Psoas muscle (tissue), 8 donors: Measurements from ENCODE around the gene XPOT. TPM values are rescaled to one million over a fixed set of nuclear protein-coding genes. Genes with fewer than 3 reads are reported as not detected.

Source experiments
- ATAC-seq, 4 donors: fragments of 200-7000 bp; cut with Tn5 transposase; one replicate each; pipeline ENCODE4 v1.9.1; 2020; ENCODE audit warnings: moderate library complexity in 3 of 4, mild to moderate bottlenecking in 2 of 4
- DNase-seq, 2 donors: peaks; one replicate each; pipeline ENCODE4 v3.0.0-alpha.2; 2020
- H3K27ac ChIP-seq: fragments of 200-600 bp; one replicate; pipeline ENCODE4 v1.8.0; 2022
- H3K27me3 ChIP-seq, 3 donors: fragments of 200-600 bp in 1 of 3; one replicate each; pipeline versions ENCODE4 v1.6.1 to v1.8.0; 2013 to 2022; ENCODE audit warnings: low read length in 2 of 3, mild to moderate bottlenecking in 2 of 3, moderate library complexity in 1 of 3; ENCODE audit not compliant: insufficient read depth in 3 of 3
- H3K36me3 ChIP-seq, 2 donors: fragments of 200-600 bp in 1 of 2; one replicate each; pipeline versions ENCODE4 v1.6.1 to v1.8.0; 2013 to 2022; ENCODE audit warnings: low read depth in 1 of 2, mild to moderate bottlenecking in 1 of 2, moderate library complexity in 1 of 2; ENCODE audit not compliant: insufficient read depth in 1 of 2
- H3K4me1 ChIP-seq: fragments of 200-600 bp; one replicate; pipeline ENCODE4 v1.8.0; 2022
- H3K4me3 ChIP-seq: fragments of 200-600 bp; one replicate; pipeline ENCODE4 v1.8.0; 2022; ENCODE audit warnings: mild to moderate bottlenecking
- H3K9me3 ChIP-seq: fragments of 200-600 bp; one replicate; pipeline ENCODE4 v1.8.0; 2022
- WGBS, 3 donors: extraction: QIAGEN DNeasy Blood & Tissue Kit; methylation state at CpG; one replicate each; pipeline versions ENCODE4 v1.1.6 to v1.1.7; 2013; 5-methylcytosine and 5-hydroxymethylcytosine counted together
- intact Hi-C, 2 donors: fragments of 100-400 bp; cut with DNase I; formaldehyde crosslinking; loops; one replicate each; pipeline versions ENCODE4 v1.11.0 to v1.14.2; 2022
- polyA plus RNA-seq, 3 donors: library from polyadenylated mRNA; stranded (reverse); fragments of 200-250 nt; gene quantifications; one replicate each; pipeline ENCODE4 v1.2.3, GENCODE V29; 2013
- total RNA-seq, 4 donors: library from RNA; stranded (reverse); fragmentation: NEBNext Ultra II Directional in 2 of 4; extraction: Animal tissue kit (Norgen Biotek cat#: 25700) in 2 of 4; gene quantifications; one replicate each; pipeline versions ENCODE4 v1.2.1 to v1.2.4, GENCODE V29; 2021 to 2023
- TF ChIP-seq, protein P1 (sequence below): fragments of 200-600 bp; IDR thresholded peaks from one replicate; pipeline ENCODE4 v1.8.0; 2022; ENCODE audit warnings: antibody characterized with exemption
- donor health status: healthy with polysubstance abuse.
- donor health status: DM: no; HTN: no; CAD: no; lungs with moderate emphysema.
- donor health status: Bipolar disorder and iron deficiency.
- donor health status: healthy.
- donor health status: DM: yes; HTN: yes; CAD: no.
- donor health status: DM: no; HTN: no; CAD: no.
- donor health status: DM: no; HTN: no; CAD: no.
- donor health status: DM: yes; HTN: yes; CAD: no.

Gene XPOT
- total and polyA plus RNA-seq, 7 donors, result 17.1 to 48.7 (median 35.1) TPM

- Histone ChIP-seq H3K9me3 (no peaks in the 10 kb centered on the region), H3K36me3 (no peaks in the 10 kb centered on the region), H3K4me3 (no peak overlapping the region), H3K27ac (no peak overlapping the region), H3K27me3 (peaks cover 0 to 5% (median 3%) of the 10 kb centered on the region in 3 donors), H3K4me1 (no peaks in the 10 kb centered on the region)
- DNase-seq (no peak), ATAC-seq (no peak)
- intact Hi-C loops, result no loop called here
- 87 to 94% (median 90%) methylated on average over 3 of the region's 3 CpGs for WGBS, 3 donors
- TF ChIP-seq, protein P1, sequence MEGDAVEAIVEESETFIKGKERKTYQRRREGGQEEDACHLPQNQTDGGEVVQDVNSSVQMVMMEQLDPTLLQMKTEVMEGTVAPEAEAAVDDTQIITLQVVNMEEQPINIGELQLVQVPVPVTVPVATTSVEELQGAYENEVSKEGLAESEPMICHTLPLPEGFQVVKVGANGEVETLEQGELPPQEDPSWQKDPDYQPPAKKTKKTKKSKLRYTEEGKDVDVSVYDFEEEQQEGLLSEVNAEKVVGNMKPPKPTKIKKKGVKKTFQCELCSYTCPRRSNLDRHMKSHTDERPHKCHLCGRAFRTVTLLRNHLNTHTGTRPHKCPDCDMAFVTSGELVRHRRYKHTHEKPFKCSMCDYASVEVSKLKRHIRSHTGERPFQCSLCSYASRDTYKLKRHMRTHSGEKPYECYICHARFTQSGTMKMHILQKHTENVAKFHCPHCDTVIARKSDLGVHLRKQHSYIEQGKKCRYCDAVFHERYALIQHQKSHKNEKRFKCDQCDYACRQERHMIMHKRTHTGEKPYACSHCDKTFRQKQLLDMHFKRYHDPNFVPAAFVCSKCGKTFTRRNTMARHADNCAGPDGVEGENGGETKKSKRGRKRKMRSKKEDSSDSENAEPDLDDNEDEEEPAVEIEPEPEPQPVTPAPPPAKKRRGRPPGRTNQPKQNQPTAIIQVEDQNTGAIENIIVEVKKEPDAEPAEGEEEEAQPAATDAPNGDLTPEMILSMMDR, result no peak
These were observed 19.2 kb upstream of the XPOT start for GRCh38 chr12:64385019-64385418.

DNA sequence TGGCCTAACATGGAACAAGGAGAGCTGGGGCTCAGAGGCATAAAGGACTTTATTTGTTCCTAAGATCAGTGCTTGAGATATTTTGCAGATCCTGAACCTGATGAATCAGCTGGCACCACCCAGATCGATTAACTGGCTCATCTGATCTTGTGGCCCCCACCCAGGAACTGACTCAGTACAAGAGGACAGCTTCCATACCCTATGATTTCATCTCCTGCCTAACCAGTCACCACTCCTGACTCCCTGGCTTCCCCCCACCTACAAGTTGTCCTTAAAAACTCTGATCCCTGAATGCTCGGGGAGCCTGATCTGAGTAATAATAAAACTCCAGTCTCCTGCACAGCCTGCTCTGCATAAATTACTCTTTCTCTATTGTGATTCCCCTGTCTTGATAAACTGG is 18.7 kb upstream of the XPOT start:
- 32 to 64% (median 54%) methylated on average over 2 of the region's 2 CpGs for WGBS, 3 donors
- ATAC-seq, result no peak
- H3K4me3 ChIP-seq, result no peak overlapping the region
- TF ChIP-seq, protein P1, result no peak
- DNase-seq, result no peak
- H3K9me3 ChIP-seq, result no peaks in the 10 kb centered on the region
- H3K27me3 ChIP-seq, result peaks cover 0 to 8% (median 6%) of the 10 kb centered on the region in 3 donors
- no peak overlapping the region for H3K27ac ChIP-seq
- H3K36me3 ChIP-seq, result no peaks in the 10 kb centered on the region
- H3K4me1 ChIP-seq, result no peaks in the 10 kb centered on the region
- intact Hi-C loops, result no loop called here

DNA sequence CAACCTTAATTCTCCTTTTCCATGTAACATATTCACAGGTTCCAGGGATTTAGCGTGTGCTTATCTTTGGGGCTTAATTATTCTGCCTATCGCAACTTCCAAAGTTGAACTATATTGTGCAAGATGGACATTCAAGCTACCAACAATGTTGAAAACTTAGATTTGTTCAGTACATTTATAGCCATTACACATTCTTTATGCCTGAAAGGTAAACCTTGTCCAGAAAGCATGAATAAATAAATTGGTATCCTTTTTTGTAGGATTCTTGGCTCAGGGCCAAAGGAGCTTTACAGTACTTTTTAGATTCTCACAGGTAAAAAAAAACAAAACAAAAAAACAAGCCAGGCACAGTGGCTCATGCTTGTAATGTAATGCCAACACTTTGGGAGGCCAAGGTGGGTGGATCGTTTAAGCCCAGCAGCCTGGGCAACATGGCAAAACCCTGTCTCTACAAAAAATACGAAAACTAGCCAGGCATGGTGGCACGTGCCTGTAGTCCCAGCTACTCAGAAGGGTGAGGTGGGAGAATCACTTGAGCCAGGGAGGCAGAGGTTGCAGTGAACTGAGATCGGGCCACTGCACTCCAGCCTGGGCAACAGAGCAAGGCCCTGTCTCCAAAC is 16.9 kb upstream of the XPOT start:
- DNase-seq (no peak), ATAC-seq (no peak)
- intact Hi-C loops, result no loop called here
- Histone ChIP-seq H3K36me3 (no peaks in the 10 kb centered on the region), H3K9me3 (no peaks in the 10 kb centered on the region), H3K4me1 (no peaks in the 10 kb centered on the region), H3K27ac (no peak overlapping the region), H3K27me3 (peaks cover 0 to 26% (median 6%) of the 10 kb centered on the region in 3 donors), H3K4me3 (no peak overlapping the region)
- 84 to 90% (median 88%) methylated on average over 6 of the region's 6 CpGs for WGBS, 3 donors
- TF ChIP-seq, protein P1, result no peak

GRCh38 chr12:64389154-64389553 is 15.0 kb upstream of the XPOT start:
- H3K4me1 ChIP-seq, result no peaks in the 10 kb centered on the region
- H3K9me3 ChIP-seq, result no peaks in the 10 kb centered on the region
- 80% methylated on average over 18 of the region's 18 CpGs for WGBS, 3 donors
- no peak overlapping the region for H3K4me3 ChIP-seq
- H3K27ac ChIP-seq, result no peak overlapping the region
- no peaks in the 10 kb centered on the region for H3K36me3 ChIP-seq
- intact Hi-C loops, result no loop called here
- ATAC-seq (no peak), DNase-seq (no peak)
- peaks cover 0 to 30% (median 6%) of the 10 kb centered on the region in 3 donors for H3K27me3 ChIP-seq
- TF ChIP-seq, protein P1, result no peak
